ENCODE data around the gene SLC25A42. TPM values are rescaled to one million over a fixed set of nuclear protein-coding genes. Genes with fewer than 3 reads are reported as not detected.
A peak's percentile ranks its signal among the peaks of the same experiment; 100 is the strongest.

Gene SLC25A42
- total and polyA plus RNA-seq, 2 of the 13 experiments (the other 11 are each of a cell fraction or from before 2014, with no cell fraction given) = 12.8 to 18.3 TPM

GRCh38 chr19:19061506-19061905 lies 2.3 kb upstream of the SLC25A42 start:
- TF ChIP-seq HNRNPL (IDR thresholded peaks at IDR 0.05; ENCODE audit: low read depth, low read length) = 0 out of 2 replicates have a peak, but pooled peaks have one; percentile 36
- TF ChIP-seq AGO2 (optimal IDR thresholded peaks at IDR 0.05; ENCODE audit: low read depth, low read length) = peak; percentile 47
- peak; percentile 73 for TF ChIP-seq PPARG (CRISPR knock-in tag; conservative IDR thresholded peaks at IDR 0.05)
- TF ChIP-seq ZBTB33 (CRISPR knock-in tag; IDR thresholded peaks at IDR 0.05) = peak; percentile 41; the same call in 1 of the 2 replicates
- no peak for TF ChIP-seq MXD1 (CRISPR knock-in tag; IDR thresholded peaks at IDR 0.05)
- H3K27me3 ChIP-seq (ENCODE audit: control insufficient read depth in 1 of 2, insufficient read depth in 2 of 2, low read length in 2 of 2) = no peaks in the 10 kb centered on the region
- H3K4me2 ChIP-seq (ENCODE audit: low read depth, low read length) = no peak overlapping the region
- intact Hi-C loops (cut with micrococcal nuclease; ENCODE audit: unreplicated experiment) (loop anchor here (5.0 kb wide), 1 partner anchor 56 kb away; no protein-coding TSS in a partner anchor), in situ Hi-C loops (cut with HindIII; ENCODE audit: extremely low pct_ligation_motif_present, low pct_unique_long_range_greater_than_20kb) (no loop called here)
- H3K4me3 ChIP-seq (replicated peaks in 1 of 3; ENCODE audit: insufficient read depth in 1 of 3, low read depth in 2 of 3, low read length in 3 of 3) = no peak overlapping the region
- peaks cover 4% of the 10 kb centered on the region for H3K79me2 ChIP-seq (ENCODE audit: insufficient read depth, low read length)
- no peaks in the 10 kb centered on the region for H4K20me1 ChIP-seq (ENCODE audit: insufficient read depth, low read length)
- BruUV-seq (replicated peaks) = no TSS peak
- H3K27ac ChIP-seq (ENCODE audit: extremely low read length, insufficient read depth, low read length) = peak overlapping the region; percentile 25
- H3K9ac ChIP-seq (ENCODE audit: insufficient read depth, low read depth, low read length) = no peak overlapping the region
- H3K4me1 ChIP-seq (ENCODE audit: insufficient read depth, low read length) = peaks cover 71% of the 10 kb centered on the region
- ChIA-PET CTCF (ENCODE audit: low intra/inter-chr PET ratio, low total read pairs) (no interaction called here), POLR2A (interaction anchor here (6.5 kb wide), 1 partner anchor 37 kb away, joined by 43 read pairs; no protein-coding TSS in a partner anchor)
- no peaks in the 10 kb centered on the region for H3K9me3 ChIP-seq (ENCODE audit: low read length)
- DNase-seq (ENCODE audit: low spot score) (no peak), ATAC-seq (no peak), FAIRE-seq (no peak)
- peaks cover 5 to 19% of the 10 kb centered on the region in 2 experiments; a peak in 3 of 5 replicates for H3K36me3 ChIP-seq (replicated peaks in 1 of 2; ENCODE audit: control insufficient read depth in 1 of 2, insufficient read depth in 2 of 2, low read length in 2 of 2)
- H2AFZ ChIP-seq (ENCODE audit: low read length) = no peak overlapping the region
- WGBS (ENCODE audit: low lambda C conversion rate) = 100% methylated on average over 2 of the region's 8 CpGs

Data from HepG2 (cell line).